GM18520 (cell line): Measurements from ENCODE around the gene ANKRD11.
"Not testable (repeated sequence)": the region's sequence is repeated elsewhere in the genome, so short reads cannot be mapped to it uniquely, and the experiment has no call there.

Experiments used
- ATAC-seq: cut with Tn5 transposase; IDR thresholded peaks from one replicate; pipeline ENCODE4 v1.9.1; 2021; ENCODE audit not compliant: unreplicated experiment

The ANKRD11 gene

DNA sequence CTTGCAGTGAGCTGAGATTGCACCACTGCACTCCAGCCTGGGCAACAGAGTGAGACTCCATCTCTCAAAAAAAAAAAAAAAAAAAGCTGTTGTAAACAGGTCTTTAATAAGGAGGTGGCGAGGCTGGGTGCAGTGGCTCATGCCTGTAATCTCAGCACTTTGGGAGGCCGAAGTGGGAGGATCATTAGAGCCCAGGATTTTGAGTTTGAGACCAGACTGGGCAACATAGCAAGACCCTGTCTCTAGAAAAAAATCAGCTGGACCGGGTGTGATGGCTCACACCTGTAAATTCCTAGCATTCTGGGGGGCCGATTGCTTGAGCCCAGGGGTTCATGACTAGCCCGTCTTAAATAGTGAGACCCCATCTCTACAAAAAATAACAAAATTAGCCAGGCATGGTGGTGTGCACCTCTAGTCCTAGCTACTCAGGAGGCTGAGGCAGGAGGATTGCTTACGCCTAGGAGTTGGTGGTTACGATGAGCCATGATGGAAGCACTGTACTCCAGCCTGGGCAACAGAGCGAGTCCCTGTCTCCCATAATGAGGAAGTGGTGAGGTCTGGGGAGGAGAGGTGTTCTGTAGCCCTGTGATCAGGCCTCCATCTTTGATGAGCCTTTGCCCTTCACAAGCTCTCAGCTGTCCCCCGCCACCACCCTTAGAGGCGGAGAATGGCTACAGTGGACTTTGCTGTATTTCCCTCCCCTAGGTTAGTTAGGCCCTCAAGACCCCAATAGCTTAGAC, 236.6 kb downstream of the ANKRD11 start:
- no peak for ATAC-seq

GRCh38 chr16:89248196-89248982, 242.0 kb downstream of the ANKRD11 start:
- no peak for ATAC-seq

- ATAC-seq = not testable (repeated sequence)
These were observed 242.7 kb downstream of the ANKRD11 start for GRCh38 chr16:89247734-89248075.

GRCh38 chr16:89246903-89247733, 243.2 kb downstream of the ANKRD11 start:
- no peak for ATAC-seq

GRCh38 chr16:89246383-89246902, 243.9 kb downstream of the ANKRD11 start:
- ATAC-seq = no peak

- ATAC-seq = no peak
These were observed 245.6 kb downstream of the ANKRD11 start for GRCh38 chr16:89244754-89245153.

GRCh38 chr16:89244264-89244663, 246.1 kb downstream of the ANKRD11 start:
- not testable (repeated sequence) for ATAC-seq

- ATAC-seq = no peak
These were observed 246.7 kb downstream of the ANKRD11 start for GRCh38 chr16:89243664-89244063.

DNA sequence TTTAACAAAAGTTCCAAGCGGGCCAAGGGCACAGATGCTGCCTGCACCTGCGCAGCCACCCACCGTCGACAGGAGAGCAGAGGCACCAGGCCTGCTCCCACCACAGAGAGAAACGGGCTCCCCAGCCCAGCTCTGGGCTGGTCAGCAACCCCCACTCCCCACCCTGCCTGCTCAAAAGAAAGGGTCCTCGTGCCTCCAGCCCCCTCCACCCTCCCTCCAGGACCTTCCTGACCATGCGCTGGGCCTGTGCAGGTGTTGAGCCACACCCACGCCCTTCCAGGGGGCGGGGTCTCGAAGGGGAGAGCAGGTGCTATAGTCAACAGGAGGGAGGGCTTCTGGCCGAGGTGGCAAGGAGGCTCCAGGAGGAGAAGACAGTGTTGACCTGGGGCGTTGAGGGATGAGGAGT, 247.6 kb downstream of the ANKRD11 start:
- no peak for ATAC-seq

DNA sequence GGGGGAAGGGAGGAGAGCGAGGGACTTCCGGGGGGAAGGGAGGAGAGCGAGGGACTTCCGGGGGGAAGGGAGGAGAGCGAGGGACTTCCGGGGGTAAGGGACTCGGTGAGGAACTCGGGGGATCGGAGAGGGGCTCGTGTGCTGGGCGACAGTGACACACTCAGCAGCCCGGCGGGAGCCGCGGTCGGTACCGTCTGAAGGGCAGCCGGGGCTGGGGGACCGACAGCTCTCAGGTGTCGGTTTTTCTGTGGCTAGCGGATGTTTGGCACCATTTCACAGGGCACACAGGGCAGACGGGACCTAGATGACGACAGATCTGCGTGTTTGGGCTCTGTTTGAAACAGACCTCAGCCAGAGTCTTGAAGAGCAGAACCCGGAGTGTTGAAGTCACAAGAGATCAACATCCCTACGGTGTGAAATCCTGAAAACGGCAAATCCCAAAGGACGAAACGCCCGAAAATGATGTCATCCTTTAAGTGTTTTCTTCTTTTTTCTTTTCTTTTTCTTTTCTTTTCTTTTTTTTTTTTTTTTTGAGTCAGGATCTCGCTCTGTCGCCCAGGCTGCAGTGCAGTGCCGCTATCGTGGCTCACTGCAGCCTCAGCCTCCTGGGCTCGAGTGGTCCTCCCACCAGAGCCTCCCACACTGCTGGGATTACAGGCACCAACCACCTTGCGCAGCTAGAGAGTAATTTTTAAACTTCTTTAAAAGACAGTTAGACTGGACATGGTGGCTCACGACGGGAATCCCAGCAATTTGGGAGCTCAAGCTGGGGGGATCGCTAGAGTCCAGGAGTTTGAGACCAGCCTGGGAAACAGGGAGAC, 249.0 kb downstream of the ANKRD11 start:
- no peak for ATAC-seq

GRCh38 chr16:89237733-89238132, 252.6 kb downstream of the ANKRD11 start:
- no peak for ATAC-seq

- ATAC-seq = no peak
These were observed 256.5 kb downstream of the ANKRD11 start for GRCh38 chr16:89233678-89234490.

- ATAC-seq = no peak
These were observed 258.3 kb downstream of the ANKRD11 start for GRCh38 chr16:89232107-89232506.

GRCh38 chr16:89230255-89230654, 260.1 kb downstream of the ANKRD11 start:
- ATAC-seq = no peak

GRCh38 chr16:89224665-89225064, 265.7 kb downstream of the ANKRD11 start:
- ATAC-seq = no peak

DNA sequence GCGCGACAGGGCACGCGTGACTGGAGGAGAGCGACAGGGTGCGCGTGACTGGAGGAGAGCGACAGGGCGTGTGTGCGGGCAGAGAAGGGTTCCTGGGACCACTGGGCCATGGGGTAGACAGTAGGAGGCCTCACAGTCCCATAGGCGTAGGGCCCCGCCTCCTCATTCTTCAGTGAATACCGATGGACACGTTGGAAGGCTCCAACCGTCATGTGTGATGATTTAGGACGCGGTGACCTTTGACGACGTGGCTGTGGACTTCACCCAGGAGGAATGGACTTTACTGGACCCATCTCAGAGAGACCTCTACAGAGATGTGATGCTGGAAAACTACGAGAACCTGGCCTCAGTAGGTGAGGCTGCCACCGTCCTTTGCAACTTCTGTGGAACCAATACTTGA, 267.4 kb downstream of the ANKRD11 start:
- no peak for ATAC-seq

GRCh38 chr16:89221604-89222003, 268.8 kb downstream of the ANKRD11 start:
- ATAC-seq = no peak

- ATAC-seq = no peak
These were observed 271.0 kb downstream of the ANKRD11 start for GRCh38 chr16:89219365-89219764.
